ENCODE data around the gene CHMP6.

Gene CHMP6

DNA sequence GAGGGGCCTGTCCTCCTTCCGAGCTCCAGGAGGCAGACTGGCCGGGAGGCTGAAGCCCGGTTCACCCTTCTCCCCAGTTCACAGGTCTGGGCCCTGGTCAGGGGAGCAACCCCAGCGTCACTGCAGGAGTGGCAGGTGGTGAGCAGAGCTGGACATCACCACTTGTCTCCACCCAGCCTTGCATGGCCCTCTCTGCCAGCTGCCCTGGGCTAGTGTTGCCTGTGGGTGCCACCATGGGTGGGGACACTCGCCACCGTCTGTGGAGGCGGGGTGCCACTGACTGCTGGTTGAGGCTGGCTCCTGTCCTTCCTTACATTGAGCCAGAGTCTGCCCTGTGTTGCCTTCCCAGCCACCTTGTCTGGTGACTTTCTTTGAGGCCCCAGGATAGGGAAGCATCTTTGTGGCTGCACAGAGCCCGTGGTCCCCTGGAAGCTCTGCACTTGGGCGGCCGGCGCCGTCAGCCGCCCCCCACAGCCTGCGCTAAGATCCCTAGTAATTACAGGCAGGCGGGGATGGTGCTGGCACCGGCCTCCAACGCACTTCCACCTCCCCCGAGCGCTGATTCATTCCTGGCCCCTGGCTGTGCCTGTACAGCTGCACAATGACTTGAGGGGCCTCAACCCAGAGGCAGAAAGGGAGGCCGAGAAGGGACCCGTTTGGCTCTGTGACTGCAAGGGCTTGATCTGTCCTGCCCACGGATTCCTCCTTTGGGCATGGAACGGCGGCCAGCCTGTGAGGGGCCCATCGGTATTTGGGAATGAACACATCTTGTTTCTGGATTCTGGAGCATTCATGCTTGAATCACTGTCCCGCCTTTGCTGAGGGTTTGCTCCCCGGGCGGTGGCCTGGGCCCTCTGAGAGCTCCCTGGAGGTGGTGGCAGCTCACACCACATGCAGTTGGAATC, 48.5 kb downstream of the CHMP6 start:
- in situ Hi-C loops (cut with MboI; ENCODE audit: low sequenced_read_pairs): no loop called here

DNA sequence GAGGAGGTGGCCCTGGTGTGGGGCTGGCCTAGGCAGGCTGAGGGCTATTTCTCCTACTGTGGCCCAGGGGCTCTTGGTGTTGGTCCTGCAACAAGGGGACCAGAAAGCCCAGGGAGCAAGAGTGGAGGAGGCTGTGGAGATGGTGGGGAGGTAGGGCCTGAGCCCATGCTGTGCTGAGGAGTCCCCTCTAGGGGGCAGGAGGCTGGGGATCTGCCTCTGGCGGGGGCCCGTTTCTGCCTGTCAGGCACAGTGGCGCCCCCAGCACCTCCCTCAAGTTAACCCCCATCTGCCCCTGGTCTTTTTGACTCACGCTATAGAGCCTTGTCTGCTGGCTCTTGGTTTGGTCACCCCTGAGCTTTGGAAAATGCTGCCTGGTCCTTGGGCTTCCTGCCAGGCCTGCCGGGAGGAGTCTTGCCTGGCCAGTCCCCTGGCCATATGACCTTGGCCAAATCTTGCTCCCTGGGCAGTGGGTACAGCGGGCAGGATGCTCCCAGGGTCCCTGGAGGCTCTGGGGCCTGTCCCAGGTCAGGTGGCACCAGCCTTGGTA, 49.2 kb downstream of the CHMP6 start:
- in situ Hi-C loops (cut with MboI; ENCODE audit: low sequenced_read_pairs): no loop called here

DNA sequence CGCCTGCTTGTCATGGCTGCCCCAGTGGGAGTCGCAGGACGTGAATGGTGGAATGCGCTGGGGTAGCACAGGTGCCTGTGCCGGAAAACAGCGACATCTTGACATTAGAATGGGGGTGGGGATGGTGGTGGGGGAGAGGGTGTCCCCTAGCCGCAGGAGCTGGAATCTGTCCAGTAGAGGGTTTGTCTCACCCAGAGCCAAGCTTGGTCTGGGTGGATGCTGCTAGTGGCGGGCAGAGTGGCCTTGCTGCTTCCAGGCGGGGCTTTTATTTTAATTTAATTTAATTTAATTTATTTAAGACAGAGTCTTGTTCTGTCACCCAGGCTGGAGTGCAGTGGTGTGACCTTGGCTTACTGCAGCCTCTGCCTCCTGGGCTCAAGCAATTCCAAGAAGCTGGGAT, 51.0 kb downstream of the CHMP6 start:
- in situ Hi-C loops (cut with MboI; ENCODE audit: low sequenced_read_pairs): no loop called here

DNA sequence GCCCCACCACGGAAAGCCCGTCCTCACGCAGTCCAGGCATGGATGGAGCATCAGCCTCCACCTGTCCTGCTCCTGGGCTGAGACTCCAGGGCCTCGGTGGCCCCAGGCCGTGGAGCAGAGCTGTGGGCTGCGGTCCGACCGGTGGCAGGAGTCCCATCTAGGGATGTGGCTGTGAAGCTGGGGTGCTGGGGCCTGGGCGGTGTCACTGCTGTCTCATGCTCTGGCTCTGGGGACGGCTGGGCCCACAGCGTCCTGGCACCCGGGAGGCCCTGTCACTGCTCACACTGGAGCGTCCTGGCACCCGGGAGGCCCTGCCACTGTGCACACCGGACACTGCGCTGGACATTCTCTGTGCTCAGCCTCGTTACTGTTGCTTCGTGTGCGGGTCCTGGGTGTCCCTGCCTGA, 51.7 kb downstream of the CHMP6 start:
- in situ Hi-C loops (cut with MboI; ENCODE audit: low sequenced_read_pairs): no loop called here

DNA sequence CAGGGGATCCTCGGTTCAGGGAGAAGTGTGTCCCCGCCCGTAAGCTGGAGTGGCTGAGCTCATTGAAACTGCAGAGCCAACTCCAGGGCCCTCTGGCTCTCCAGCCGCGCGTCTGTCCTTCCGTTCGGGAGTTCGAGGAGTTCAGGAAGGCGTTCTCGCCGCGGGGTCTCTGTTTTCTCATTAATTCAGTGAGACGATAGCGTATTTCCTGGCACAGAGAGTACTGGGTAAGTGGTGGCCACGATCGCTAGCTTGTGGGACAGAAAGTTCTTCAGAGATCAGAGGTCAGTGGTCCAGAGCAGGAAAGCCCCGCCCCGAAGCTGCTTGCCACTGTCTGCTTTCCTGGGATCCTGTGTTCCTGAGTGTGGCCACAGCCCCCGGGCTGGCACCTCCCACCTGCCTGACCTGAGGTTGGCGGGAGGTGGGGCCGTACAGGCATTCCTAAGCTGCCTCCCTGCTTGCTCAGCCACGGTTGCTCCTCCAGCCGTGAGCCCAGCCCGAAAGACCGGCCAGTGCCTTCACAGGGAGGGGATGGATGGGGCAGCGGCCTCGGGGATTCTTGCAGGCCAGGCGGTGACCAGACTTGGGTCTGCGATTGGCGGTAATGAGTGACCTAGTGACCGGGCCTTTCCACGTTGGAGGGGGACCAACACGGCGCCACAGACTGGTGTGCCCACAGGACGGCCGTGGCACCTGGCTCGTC, 52.2 kb downstream of the CHMP6 start:
- in situ Hi-C loops (cut with MboI; ENCODE audit: low sequenced_read_pairs): no loop called here

DNA sequence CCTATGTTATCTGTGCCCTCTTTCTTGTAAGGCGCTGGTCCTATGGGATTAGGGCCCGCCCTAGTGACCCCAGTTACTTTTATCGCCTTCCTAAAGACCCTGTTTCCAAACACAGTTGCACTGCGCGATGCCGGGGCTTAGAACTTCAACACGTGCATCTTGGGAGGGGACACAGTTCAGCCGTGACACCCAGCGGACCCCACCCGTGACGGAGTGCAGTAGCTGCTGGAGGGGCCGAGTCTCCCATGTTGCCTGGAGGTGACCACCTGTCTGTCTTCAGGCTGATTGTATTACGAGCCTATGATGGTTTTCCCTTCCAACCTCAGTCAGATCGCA, 52.8 kb downstream of the CHMP6 start:
- in situ Hi-C loops (cut with MboI; ENCODE audit: low sequenced_read_pairs): no loop called here

DNA sequence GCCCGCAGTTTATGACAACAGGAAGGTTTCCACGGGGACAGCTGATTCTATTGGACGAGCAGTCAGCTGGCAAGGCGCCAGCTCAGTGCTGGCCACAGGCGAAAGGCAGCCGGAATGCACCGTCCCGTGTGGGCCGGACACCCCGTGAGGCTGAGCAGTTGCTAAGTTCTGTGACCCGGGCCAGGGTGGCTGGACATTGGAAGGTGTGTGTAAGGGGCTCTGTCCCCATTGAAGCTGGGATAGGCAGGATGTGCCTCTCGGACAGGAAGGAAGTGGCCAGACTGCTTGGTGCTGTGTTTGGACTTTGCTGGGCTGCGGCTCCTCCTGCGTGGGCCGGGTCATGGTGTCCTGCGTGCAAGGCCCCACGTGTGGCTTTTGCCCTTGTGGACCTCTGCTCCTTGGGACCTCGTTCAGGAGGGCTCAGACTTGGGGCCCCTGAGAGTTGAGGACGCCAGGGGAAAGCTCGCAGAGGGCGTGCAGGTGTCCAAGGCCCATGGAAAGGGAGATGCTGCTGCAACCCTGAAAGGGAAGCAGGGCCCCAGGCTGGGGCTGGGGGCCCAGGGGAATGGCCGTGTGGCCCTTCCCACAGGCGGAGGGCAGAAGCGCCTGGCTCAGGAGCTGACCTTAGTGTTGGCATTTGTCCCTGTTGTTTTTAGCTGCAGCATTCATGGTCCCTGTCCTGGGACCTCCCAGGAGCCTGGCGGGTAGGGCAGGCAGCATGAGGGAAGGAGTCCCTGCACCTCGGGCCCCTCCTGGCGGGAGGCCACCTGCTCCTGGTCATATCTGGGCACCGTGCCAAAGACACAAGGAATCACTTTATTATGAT, 53.3 kb downstream of the CHMP6 start:
- in situ Hi-C loops (cut with MboI; ENCODE audit: low sequenced_read_pairs): no loop called here

DNA sequence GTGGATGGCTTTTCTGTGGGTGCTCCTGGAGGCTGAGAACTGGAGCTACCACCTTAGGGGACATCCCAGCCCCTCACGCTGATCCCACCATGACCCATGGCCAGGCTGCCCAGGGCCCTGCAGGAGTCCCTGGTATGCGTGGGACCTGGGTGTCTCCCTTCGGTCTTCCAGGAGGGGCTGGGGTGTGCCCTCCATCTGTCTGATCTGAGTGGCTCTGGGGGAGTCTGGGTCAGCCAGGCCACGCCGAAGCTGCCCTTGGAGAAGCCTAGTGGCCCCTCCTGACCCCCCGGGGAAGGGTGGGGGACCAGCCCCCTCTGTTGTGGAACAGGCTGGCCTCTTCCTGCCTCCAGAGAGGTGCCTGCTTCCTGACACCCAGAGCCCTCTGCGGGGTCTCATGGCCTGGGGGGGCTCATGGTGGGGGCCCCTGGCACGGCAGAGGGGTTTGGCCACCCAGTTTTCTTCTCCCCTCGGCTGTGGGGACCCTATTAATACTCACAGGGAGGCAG, 54.0 kb downstream of the CHMP6 start:
- in situ Hi-C loops (cut with MboI; ENCODE audit: low sequenced_read_pairs): no loop called here

DNA sequence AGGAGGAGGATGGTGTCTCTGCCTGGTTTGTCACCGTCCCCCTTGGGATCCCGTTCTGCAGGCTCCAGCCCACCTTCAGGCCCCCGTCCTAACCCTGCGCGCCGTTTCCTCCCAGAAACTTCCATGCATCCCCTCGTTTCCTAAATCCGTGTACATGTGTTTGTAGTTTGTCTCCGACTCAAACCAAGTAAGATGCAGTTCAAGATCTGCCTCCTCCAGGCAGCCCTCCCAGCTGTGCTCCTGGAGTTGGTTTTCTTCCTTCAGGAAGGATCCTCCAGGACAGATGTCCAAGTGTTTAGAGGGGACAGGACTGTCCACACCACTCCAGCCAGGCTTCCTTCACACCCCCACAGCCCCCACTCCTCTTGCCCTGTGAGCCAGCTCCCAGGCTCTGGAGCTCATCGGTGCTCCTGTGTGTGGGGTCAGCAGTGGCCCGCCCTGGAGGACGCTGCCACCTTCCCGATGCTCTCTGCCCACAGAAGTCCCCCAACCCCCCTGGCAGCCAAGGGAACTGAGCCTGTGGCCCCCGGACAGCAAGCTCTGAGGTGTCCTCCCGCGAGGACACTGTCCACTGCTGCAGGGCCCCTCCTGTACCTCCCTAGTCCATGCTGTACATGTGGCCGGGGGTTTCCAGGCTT, 54.6 kb downstream of the CHMP6 start:
- in situ Hi-C loops (cut with MboI; ENCODE audit: low sequenced_read_pairs): no loop called here

DNA sequence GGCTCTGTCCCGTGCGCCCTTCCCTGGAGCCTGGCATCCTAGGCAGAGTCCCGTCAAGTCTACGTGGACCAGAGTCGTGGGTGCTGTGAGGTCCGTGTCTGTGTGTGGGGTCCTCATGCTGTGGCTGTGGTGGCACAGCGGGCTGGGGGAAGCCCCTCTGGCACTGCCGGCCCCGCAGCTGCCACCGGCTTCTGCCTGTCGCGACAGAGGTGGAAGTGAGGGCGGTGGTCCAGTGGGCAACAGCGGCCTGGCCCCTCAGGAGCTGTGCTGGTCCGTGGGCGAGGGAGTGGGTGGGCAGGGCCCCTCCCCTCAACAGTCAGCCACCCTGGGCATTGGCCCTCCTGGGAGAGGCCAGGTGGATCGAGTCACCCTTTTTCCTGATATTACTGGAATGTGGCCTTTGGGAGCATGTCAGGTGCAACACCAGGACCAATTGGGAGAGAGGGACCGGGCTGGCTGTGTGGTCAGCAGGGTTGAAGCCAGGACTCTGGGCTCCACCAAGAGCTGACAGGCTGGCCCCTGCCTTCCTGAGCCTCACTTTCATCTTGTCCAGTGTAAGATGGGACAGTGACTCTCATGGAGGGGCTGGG, 55.2 kb downstream of the CHMP6 start:
- in situ Hi-C loops (cut with MboI; ENCODE audit: low sequenced_read_pairs): no loop called here

DNA sequence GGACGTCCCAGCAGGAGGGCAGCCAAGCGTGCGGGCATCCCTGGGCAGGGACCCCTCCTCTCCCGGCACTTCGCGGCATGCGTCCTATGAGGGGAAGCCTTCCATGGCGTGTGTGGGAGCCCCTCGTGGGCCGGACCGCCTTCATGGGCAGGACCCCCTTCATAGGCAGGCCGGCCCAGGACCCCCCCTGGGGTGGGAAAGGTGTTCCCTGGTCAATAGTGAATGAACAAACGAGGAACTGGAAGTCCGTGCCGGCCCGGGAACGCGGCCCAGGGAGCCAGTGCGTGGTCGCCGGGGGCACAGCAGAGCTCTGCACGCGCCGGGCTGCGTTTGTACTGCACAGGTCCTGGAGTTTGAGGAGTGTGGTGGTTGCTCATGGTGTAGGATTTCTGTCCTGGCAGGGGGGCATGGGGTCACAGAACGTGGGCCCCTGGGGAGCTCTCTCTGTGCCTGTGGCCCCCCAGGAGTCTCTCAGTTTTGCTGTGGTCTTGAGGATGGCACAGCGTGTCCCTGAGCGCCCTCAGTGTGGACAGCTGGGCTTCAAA, 57.3 kb downstream of the CHMP6 start:
- in situ Hi-C loops (cut with MboI; ENCODE audit: low sequenced_read_pairs): no loop called here

DNA sequence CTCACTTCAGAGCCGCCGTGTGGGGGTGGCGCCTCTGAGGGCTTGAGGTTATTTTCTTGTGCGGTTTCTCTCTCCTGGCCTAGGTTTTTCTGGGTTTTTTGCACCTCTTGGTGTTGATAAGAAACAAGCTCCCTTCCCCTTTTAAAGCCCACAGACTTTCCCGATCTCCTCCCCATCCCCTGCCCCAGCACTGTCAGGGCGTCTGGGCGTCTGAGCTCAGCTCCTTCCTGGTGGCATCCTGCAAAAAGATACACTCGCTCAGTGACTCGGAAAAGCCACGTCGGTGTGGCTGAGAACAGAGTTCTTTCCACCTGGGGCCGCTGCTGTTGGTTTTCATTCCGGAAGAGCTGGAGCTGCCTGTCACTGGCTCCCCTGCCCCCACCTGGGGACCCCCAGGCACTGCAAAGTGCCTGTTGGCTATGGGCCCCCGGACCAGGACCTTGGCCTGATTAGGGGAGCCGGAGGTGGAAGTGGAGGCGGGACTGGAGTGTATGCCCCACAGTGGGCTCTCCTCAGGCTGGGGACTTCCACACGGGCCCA, 57.8 kb downstream of the CHMP6 start:
- in situ Hi-C loops (cut with MboI; ENCODE audit: low sequenced_read_pairs): no loop called here
